Colonic mucosa (tissue), 4 donors: Measurements from ENCODE around the gene FAM187B. TPM values are rescaled to one million over a fixed set of nuclear protein-coding genes. Genes with fewer than 3 reads are reported as not detected.

Source experiments
- DNase-seq: peaks from one replicate; pipeline ENCODE4 v3.0.0-alpha.2; 2020
- H3K27ac ChIP-seq: fragments of 200-600 bp; one replicate; pipeline ENCODE4 v1.8.0; 2021
- H3K27me3 ChIP-seq: fragments of 200-600 bp; one replicate; pipeline ENCODE4 v1.8.0; 2021
- H3K36me3 ChIP-seq: fragments of 200-600 bp; one replicate; pipeline ENCODE4 v1.8.0; 2021
- H3K4me1 ChIP-seq: fragments of 200-600 bp; one replicate; pipeline ENCODE4 v1.8.0; 2021; ENCODE audit warnings: mild to moderate bottlenecking
- H3K4me3 ChIP-seq: fragments of 200-600 bp; one replicate; pipeline ENCODE4 v1.8.0; 2021
- H3K9ac ChIP-seq, 2 donors: one replicate each; pipeline ENCODE4 v1.7.0; 2013; ENCODE audit warnings: control low read depth in 2 of 2, low read depth in 2 of 2, low read length in 2 of 2
- H3K9me3 ChIP-seq: fragments of 200-600 bp; one replicate; pipeline ENCODE4 v1.8.0; 2021
- CTCF ChIP-seq: fragments of 200-600 bp; IDR thresholded peaks from one replicate; pipeline ENCODE4 v1.8.0; 2022; ENCODE audit warnings: antibody characterized with exemption, mild to moderate bottlenecking
- intact Hi-C: fragments of 100-400 bp; cut with DNase I; formaldehyde crosslinking; loops from one replicate; pipeline ENCODE4 v1.14.1; 2022
- total RNA-seq, 2 donors: library from RNA; stranded (reverse); fragmentation: NEBNext Ultra II Directional in 1 of 2; extraction: Animal tissue kit (Norgen Biotek cat#: 25700) in 1 of 2; gene quantifications; one replicate each; pipeline ENCODE4 v1.2.1, GENCODE V29; 2021
- donor health status: healthy.
- donor health status: DM: no; HTN: no; CAD: no.
- donor health status: DM: no; HTN: no; CAD: no.

FAM187B gene
- total RNA-seq, 2 donors from 2014 or later = not detected

- no peak for TF ChIP-seq CTCF
- no peaks in the 10 kb centered on the region for H3K9me3 ChIP-seq
- no peaks in the 10 kb centered on the region for H3K27me3 ChIP-seq
- DNase-seq = peak; percentile 33
- no peak overlapping the region for H3K9ac ChIP-seq
- H3K4me1 ChIP-seq = peaks cover 5% of the 10 kb centered on the region
- H3K27ac ChIP-seq = no peak overlapping the region
- H3K4me3 ChIP-seq = no peak overlapping the region
- H3K36me3 ChIP-seq = peaks cover 10% of the 10 kb centered on the region
- intact Hi-C loops = loop anchor here (10.0 kb wide), 1 partner anchor 223 kb away; the partner anchor contains the start of gene KRTDAP
Measured at GRCh38 chr19:35272122-35272719, 43.7 kb upstream of the FAM187B start.

GRCh38 chr19:35271546-35271945 is 43.0 kb upstream of the FAM187B start:
- TF ChIP-seq CTCF = no peak
- DNase-seq = no peak
- Histone ChIP-seq H3K27ac (no peak overlapping the region), H3K4me1 (peaks cover 5% of the 10 kb centered on the region), H3K4me3 (no peak overlapping the region), H3K9me3 (no peaks in the 10 kb centered on the region), H3K27me3 (no peaks in the 10 kb centered on the region), H3K9ac (no peak overlapping the region), H3K36me3 (peaks cover 10% of the 10 kb centered on the region)
- intact Hi-C loops = loop anchor here (10.0 kb wide), 1 partner anchor 223 kb away; the partner anchor contains the start of gene KRTDAP

- Histone ChIP-seq H3K27ac (no peak overlapping the region), H3K27me3 (no peaks in the 10 kb centered on the region), H3K9ac (peak overlapping the region in 1 of 2 donors; percentile 41), H3K4me1 (peaks cover 5% of the 10 kb centered on the region), H3K4me3 (no peak overlapping the region), H3K36me3 (peaks cover 10% of the 10 kb centered on the region), H3K9me3 (no peaks in the 10 kb centered on the region)
- intact Hi-C loops = loop anchor here (10.0 kb wide), 1 partner anchor 224 kb away; the partner anchor contains the start of gene KRTDAP
- no peak for TF ChIP-seq CTCF
- no peak for DNase-seq
Measured at GRCh38 chr19:35270381-35270811, 41.9 kb upstream of the FAM187B start.

- Histone ChIP-seq H3K4me1 (peaks cover 5% of the 10 kb centered on the region), H3K9me3 (no peaks in the 10 kb centered on the region), H3K27me3 (no peaks in the 10 kb centered on the region), H3K9ac (peak overlapping the region; percentile 63 to 79), H3K36me3 (peaks cover 10% of the 10 kb centered on the region), H3K27ac (peak overlapping the region; percentile 84), H3K4me3 (peak overlapping the region; percentile 57)
- peak; percentile 92 for DNase-seq
- TF ChIP-seq CTCF = peak; percentile 92
- intact Hi-C loops = loop anchor here (10.0 kb wide), 2 partner anchors 125 to 225 kb away; partner anchors contain the start of genes FXYD7 and KRTDAP
Measured at GRCh38 chr19:35269438-35270117, 41.0 kb upstream of the FAM187B start.

- peak within 1 kb of the TSS; percentile 84 for H3K27ac ChIP-seq
- peak; percentile 73 for DNase-seq
- H3K36me3 ChIP-seq = peaks cover 10% of the 10 kb centered on the region
- H3K9me3 ChIP-seq = no peaks in the 10 kb centered on the region
- no peak for TF ChIP-seq CTCF
- peaks cover 5% of the 10 kb centered on the region for H3K4me1 ChIP-seq
- H3K27me3 ChIP-seq = no peaks in the 10 kb centered on the region
- H3K4me3 ChIP-seq = peak within 1 kb of the TSS; percentile 57
- intact Hi-C loops = loop anchor here (10.0 kb wide), 1 partner anchor 124 kb away; the partner anchor contains the start of gene FXYD7
- peak within 1 kb of the TSS; percentile 76 to 87 for H3K9ac ChIP-seq
Measured at GRCh38 chr19:35268536-35269437, 40.2 kb upstream of the FAM187B start, which contains the start of gene USF2. USF2 (plus strand) TSS chr19:35268962; CDS start chr19:35269102, 140 bp downstream.
